Neutrophil (primary cell): ENCODE results near the gene UGGT2.
A peak's percentile ranks its signal among the peaks of the same experiment; 100 is the strongest.

Experiments
- H3K27ac ChIP-seq: fragments of 200-600 bp; sonication (generic); 2 replicates; pipeline ENCODE4 v1.5.1; 2016; ENCODE audit warnings: mild to moderate bottlenecking, moderate library complexity
- H3K27me3 ChIP-seq: fragments of 200-600 bp; sonication (generic); 2 replicates; pipeline ENCODE4 v1.6.0; 2016; ENCODE audit warnings: mild to moderate bottlenecking
- H3K36me3 ChIP-seq: fragments of 200-600 bp; sonication (generic); 2 replicates; pipeline ENCODE4 v1.5.1; 2017
- H3K4me1 ChIP-seq, 2 experiments: fragments of 200-600 bp in 1 of 2; sonication (generic) in 1 of 2; 1 replicate in 1 of 2; 2 replicates in 1 of 2; pipeline versions ENCODE4 v1.5.1 to v1.6.1; 2013 to 2016; ENCODE audit warnings: low read depth in 1 of 2, low read length in 1 of 2, mild to moderate bottlenecking in 1 of 2, moderate library complexity in 1 of 2; ENCODE audit not compliant: control insufficient read depth in 1 of 2, insufficient read depth in 1 of 2
- H3K4me3 ChIP-seq, 2 experiments: fragments of 200-600 bp in 1 of 2; sonication (generic) in 1 of 2; 1 replicate in 1 of 2; 2 replicates in 1 of 2; pipeline ENCODE4 v1.5.1; 2013 to 2016; ENCODE audit warnings: low read depth in 1 of 2, low read length in 1 of 2, mild to moderate bottlenecking in 1 of 2, moderate library complexity in 1 of 2
- H3K9me3 ChIP-seq: fragments of 200-600 bp; sonication (generic); 2 replicates; pipeline ENCODE4 v1.5.1; 2016
- TF ChIP-seq, protein P1 (sequence below): fragments of 200-600 bp; sonication (generic); IDR thresholded peaks from 2 replicates; pipeline ENCODE4 v1.5.1; 2016; ENCODE audit warnings: antibody characterized with exemption

Gene UGGT2, protein sequence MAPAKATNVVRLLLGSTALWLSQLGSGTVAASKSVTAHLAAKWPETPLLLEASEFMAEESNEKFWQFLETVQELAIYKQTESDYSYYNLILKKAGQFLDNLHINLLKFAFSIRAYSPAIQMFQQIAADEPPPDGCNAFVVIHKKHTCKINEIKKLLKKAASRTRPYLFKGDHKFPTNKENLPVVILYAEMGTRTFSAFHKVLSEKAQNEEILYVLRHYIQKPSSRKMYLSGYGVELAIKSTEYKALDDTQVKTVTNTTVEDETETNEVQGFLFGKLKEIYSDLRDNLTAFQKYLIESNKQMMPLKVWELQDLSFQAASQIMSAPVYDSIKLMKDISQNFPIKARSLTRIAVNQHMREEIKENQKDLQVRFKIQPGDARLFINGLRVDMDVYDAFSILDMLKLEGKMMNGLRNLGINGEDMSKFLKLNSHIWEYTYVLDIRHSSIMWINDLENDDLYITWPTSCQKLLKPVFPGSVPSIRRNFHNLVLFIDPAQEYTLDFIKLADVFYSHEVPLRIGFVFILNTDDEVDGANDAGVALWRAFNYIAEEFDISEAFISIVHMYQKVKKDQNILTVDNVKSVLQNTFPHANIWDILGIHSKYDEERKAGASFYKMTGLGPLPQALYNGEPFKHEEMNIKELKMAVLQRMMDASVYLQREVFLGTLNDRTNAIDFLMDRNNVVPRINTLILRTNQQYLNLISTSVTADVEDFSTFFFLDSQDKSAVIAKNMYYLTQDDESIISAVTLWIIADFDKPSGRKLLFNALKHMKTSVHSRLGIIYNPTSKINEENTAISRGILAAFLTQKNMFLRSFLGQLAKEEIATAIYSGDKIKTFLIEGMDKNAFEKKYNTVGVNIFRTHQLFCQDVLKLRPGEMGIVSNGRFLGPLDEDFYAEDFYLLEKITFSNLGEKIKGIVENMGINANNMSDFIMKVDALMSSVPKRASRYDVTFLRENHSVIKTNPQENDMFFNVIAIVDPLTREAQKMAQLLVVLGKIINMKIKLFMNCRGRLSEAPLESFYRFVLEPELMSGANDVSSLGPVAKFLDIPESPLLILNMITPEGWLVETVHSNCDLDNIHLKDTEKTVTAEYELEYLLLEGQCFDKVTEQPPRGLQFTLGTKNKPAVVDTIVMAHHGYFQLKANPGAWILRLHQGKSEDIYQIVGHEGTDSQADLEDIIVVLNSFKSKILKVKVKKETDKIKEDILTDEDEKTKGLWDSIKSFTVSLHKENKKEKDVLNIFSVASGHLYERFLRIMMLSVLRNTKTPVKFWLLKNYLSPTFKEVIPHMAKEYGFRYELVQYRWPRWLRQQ (N-terminal part only)

DNA sequence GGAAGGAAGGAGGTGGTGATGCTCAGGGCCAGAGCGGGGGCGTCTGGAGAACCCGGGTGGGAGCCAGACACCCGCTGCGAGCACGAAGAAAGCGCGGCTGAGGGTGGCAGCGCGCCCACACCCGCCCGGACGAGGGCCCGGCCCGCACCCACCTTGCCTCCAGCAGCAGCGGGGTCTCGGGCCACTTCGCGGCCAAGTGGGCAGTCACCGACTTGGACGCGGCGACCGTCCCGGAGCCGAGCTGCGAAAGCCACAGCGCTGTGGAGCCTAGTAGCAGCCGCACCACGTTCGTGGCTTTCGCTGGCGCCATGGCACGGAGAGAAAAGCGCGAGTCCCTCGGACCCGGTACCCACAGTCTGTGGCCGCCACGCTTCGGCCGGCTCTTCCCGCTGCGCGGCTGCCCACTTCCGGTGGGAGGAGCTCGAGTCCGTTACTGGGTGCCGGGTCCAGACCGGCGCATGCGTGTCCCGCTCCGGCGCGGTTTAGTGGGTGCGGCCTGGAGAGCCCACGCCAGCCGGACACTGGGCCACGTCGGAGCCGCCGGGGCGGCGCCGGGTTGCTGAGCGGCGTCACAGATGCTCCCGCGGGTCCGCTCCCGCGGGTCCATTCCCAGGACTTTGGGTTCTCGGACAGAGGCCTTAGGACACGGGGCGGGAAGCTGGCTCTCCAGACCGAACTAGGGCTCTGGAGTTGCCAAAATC lies at the start of gene UGGT2:
Gene UGGT2 (minus strand): TSS at position 399 of the 701 bp plus-strand sequence. CDS start 89 bp downstream, at position 310.
- H3K4me3 ChIP-seq, result peak within 1 kb of the TSS; percentile 64 to 71

DNA sequence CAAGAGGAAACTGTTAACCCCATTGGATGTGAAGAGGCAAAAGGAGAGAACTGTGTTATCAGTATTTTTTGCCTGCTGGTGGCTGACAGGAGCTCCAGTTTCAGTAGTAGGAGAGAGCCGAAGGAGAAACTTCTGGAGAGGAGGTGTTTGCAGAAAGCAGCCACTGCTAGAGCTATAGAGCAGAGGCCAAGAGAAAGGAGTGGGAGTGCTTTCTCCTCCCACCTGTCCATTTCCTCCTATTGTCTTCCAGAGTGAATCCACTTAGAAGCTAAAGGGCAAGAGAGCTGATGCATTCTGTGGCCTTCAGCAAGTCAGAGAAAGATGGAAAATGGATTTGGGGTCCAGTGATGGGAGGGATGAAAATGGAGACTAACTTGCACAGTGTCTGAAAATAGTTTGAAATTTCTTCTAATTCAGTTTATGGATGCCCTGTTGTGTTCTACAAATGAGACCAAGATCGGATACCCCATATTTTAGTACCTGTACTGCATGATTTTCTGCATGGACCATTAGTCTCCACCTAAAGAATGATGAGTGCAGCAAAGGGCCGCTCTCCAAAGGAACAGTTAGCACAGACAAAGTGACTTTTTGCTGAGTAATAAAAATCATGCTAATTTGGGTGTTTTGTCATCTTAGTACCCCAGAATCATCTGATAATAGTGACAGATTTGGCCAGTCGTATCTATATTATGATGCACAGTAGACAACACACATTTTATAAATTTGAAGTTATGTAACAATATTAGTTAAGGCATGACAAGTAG lies 47.4 kb upstream of the UGGT2 start:
- Histone ChIP-seq H3K27ac (no peak overlapping the region), H3K9me3 (no peaks in the 10 kb centered on the region), H3K36me3 (no peaks in the 10 kb centered on the region), H3K4me1 (no peaks in the 10 kb centered on the region), H3K27me3 (peaks cover 63% of the 10 kb centered on the region), H3K4me3 (no peak overlapping the region)
- TF ChIP-seq, protein P1, sequence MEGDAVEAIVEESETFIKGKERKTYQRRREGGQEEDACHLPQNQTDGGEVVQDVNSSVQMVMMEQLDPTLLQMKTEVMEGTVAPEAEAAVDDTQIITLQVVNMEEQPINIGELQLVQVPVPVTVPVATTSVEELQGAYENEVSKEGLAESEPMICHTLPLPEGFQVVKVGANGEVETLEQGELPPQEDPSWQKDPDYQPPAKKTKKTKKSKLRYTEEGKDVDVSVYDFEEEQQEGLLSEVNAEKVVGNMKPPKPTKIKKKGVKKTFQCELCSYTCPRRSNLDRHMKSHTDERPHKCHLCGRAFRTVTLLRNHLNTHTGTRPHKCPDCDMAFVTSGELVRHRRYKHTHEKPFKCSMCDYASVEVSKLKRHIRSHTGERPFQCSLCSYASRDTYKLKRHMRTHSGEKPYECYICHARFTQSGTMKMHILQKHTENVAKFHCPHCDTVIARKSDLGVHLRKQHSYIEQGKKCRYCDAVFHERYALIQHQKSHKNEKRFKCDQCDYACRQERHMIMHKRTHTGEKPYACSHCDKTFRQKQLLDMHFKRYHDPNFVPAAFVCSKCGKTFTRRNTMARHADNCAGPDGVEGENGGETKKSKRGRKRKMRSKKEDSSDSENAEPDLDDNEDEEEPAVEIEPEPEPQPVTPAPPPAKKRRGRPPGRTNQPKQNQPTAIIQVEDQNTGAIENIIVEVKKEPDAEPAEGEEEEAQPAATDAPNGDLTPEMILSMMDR, result no peak

More for the DNA sequence above, at the start of gene UGGT2:
- no peaks in the 10 kb centered on the region for H3K36me3 ChIP-seq
- peaks cover 57% of the 10 kb centered on the region for H3K27me3 ChIP-seq
- no peaks in the 10 kb centered on the region for H3K9me3 ChIP-seq
- peaks cover 8% of the 10 kb centered on the region in 2 experiments for H3K4me1 ChIP-seq
- TF ChIP-seq, protein P1, result no peak
- H3K27ac ChIP-seq, result no peak within 1 kb of the TSS

DNA sequence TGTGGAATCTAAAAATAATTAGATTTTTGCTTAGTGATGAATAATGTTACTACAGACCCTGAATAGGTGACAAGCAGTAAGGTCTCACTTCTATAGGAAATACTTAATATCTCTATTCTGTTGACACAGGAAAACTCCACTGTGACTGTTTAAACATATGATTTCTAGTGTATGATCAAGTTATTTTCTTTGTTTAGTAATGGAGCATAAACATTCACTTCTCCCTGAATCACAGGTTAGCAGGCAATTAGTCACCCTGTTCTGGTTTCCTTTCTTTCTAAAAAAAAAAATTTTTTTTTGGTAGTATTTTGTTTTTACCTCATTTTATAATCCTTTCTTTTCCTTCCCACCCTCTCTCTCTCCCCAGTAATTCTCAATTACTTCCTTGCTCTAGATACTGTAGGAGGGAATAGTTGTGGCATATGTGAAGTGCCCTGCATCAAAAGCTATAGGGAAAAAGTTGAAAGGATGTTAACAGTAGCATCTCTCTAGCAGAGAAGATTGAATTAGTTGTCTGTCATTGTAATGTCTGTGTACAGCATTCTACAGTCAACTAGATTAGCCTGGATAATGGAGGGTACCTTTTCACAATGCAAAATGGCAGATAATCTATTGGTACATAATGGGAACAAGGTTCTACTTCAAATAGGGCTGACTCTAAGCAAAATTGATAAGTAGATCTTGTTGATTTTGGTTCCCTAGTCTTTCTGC lies 40.2 kb upstream of the UGGT2 start:
- Histone ChIP-seq H3K27me3 (peaks cover 99% of the 10 kb centered on the region), H3K4me1 (no peaks in the 10 kb centered on the region)
- TF ChIP-seq, protein P1, result no peak

DNA sequence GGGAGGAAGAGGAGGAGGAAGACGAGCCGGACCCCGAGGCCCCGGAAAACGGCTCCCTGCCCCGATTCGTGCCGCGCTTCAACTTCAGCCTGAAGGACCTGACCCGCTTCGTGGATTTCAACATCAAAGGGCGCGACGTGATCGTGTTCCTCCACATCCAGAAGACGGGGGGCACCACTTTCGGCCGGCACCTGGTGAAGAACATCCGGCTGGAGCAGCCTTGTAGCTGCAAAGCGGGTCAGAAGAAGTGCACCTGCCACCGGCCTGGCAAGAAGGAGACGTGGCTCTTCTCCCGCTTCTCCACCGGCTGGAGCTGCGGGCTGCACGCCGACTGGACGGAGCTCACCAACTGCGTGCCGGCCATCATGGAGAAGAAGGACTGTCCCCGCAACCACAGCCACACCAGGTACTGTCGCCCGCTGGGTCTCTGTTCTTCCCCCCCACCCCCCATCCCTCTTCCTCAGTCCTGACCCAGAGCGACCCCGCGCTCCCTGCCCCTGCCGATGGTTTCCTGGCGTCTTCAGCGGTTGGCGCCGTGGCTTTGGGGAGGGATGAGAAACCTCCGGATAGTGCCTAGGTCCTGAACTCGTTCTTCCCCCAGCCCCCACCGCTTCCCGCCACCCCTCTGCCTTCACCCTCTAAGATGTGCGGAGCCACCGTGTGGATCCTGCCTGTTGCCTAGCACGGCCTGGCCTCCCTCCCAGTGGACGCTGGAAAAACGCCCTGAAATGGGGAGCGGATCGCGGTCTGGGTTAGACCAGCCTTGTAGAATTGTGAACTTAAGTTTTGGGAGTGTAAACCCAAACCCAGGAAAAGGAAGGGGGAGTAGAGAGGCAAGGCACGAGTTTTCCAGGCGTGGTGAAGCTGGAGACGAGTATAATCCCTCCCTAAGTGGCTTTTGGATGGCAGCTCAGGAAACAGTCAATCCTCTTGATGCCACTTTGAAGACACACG lies 38.2 kb upstream of the UGGT2 start:
- no peak overlapping the region for H3K27ac ChIP-seq
- TF ChIP-seq, protein P1, result no peak
- no peaks in the 10 kb centered on the region for H3K9me3 ChIP-seq
- H3K27me3 ChIP-seq, result peaks cover 100% of the 10 kb centered on the region
- H3K36me3 ChIP-seq, result no peaks in the 10 kb centered on the region
- no peaks in the 10 kb centered on the region for H3K4me1 ChIP-seq
- no peak overlapping the region for H3K4me3 ChIP-seq

More for the DNA sequence above, 40.2 kb upstream of the UGGT2 start:
- Histone ChIP-seq H3K27ac (no peak overlapping the region), H3K36me3 (no peaks in the 10 kb centered on the region), H3K9me3 (no peaks in the 10 kb centered on the region), H3K4me3 (no peak overlapping the region)
